GM21390 (cell line): ENCODE measurements around the gene DONSON.

Source experiments
- ATAC-seq: cut with Tn5 transposase; IDR thresholded peaks from one replicate; pipeline ENCODE4 v1.9.1; 2021; ENCODE audit not compliant: unreplicated experiment

The DONSON gene

DNA sequence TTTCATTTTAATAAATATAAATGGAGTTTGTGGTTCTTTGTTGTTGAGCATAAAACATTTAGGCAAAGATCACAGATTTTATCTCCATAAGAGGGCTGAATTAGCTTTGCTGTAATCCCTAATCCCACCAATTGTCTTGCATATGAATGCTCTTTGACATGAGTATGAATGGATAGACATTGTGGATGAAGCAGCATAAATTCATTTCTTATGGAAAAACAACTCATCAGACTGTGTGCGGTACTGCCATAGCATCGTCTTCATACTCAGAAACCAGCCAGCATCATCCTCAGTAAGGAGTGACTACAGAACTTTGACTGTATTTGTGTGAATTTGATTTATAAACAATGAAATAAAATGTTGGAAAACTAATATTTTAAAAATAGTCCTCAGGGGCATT, 26.1 kb downstream of the DONSON start:
- ATAC-seq = no peak

DNA sequence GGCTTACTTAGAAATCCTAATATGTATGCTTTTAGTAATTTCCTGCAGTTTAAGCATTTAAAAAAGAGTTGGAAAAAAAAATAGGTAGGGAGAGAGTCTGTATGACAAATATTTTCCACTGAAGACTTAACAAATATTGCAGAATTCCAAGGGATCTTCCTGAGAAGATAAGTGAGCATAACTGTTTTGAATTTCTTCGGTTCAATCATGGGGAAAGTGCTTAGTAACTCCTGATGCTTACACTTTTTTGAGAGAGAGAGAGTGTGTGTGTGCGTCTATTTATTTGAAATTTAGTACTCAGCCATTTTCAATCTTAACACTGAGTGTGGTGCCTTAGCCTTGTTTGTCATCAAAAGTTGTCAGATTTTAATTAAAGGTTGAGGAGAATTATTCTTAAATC, 27.1 kb downstream of the DONSON start:
- ATAC-seq = no peak

DNA sequence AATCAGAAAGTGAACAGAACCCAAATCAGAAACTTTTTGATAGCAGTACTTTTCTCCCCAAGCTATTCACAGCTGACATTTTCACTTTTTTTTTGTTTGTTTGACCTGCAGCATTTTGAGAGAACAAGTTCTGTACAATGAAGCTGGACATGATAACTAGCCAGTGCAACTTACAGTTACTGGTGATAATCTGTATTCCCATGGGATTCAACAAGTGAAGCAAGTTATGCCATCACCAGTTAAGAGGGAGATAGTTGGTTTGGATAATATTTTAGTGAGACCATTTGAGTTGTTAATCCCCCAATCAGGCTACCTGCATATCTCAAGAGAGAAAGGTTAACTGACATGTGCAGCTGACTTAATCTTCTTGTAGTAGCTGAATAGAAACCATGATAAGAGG, 27.5 kb downstream of the DONSON start:
- ATAC-seq = no peak

DNA sequence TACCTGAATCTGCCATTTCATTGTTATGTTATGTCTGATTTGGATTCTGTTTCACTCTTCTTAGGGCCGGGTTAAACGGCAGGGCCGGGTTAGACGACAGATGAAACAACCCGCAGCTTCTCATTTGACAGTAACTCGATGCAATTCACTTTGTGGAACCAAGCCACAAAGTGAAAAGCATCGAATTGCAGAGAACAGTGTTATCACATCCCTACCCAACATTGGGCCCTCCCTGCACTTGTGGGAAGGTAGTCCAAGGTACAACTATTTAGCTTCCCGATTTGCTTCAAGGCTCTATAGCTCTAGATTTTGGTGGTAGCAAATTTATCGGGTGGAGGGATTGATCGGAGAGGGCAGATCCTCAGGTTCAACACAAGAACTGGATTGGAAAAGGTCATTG, 28.7 kb downstream of the DONSON start:
- ATAC-seq = no peak

DNA sequence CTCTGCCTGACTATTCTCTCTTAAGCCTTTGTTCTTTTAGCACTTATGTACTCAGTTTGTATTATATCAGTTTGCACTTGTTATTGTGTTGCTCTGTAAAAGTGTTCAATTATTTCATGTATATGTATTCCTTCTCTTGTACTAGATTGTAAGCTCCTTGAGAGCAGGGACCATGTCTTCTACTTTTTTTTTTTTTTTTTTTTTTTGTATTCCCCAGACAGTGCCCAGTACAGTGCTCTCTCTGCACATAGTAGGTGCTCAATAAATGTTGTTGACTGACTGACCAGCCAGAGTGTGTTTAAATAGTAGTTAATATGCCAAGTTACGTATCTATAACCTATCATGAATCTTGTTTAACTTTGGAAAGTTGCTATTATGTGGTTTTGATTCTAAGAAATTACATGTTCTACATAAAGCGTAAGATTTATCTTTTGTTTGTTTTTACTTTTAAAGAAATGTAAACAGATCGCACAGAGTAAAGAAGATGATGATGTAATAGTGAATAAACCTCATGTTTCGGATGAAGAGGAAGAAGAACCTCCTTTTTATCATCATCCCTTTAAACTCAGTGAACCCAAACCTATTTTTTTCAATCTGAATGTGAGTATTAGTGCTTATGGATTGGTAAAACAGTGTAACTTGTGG, 29.6 kb downstream of the DONSON start:
- no peak for ATAC-seq

DNA sequence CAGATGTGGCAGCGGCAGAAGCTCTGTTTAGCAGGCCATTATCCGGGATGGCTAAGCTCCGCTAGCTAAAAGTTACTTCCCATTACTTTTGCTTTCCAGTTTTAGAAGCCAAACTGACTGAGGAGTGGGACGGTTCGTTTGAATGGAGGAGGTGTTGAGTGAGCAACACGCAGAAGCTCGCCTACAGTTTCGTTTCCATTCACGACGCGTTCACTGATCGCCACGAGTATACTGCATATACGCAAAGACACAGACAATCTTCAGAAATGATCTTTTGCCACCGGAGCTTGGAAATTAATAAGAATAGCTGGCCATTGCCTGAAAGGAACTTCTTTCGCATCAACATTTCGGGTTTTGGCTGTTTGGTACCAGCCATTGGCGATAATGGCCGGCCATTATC, 31.0 kb downstream of the DONSON start:
- no peak for ATAC-seq

DNA sequence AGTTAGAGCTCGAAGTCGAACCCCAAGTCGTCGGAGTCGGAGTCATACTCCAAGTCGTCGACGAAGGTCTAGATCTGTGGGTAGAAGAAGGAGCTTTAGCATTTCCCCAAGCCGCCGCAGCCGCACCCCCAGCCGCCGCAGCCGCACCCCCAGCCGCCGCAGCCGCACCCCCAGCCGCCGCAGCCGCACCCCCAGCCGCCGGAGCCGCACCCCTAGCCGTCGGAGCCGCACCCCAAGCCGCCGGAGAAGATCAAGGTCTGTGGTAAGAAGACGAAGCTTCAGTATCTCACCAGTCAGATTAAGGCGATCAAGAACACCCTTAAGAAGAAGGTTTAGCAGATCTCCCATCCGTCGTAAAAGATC, 33.5 kb downstream of the DONSON start:
- ATAC-seq = no peak

DNA sequence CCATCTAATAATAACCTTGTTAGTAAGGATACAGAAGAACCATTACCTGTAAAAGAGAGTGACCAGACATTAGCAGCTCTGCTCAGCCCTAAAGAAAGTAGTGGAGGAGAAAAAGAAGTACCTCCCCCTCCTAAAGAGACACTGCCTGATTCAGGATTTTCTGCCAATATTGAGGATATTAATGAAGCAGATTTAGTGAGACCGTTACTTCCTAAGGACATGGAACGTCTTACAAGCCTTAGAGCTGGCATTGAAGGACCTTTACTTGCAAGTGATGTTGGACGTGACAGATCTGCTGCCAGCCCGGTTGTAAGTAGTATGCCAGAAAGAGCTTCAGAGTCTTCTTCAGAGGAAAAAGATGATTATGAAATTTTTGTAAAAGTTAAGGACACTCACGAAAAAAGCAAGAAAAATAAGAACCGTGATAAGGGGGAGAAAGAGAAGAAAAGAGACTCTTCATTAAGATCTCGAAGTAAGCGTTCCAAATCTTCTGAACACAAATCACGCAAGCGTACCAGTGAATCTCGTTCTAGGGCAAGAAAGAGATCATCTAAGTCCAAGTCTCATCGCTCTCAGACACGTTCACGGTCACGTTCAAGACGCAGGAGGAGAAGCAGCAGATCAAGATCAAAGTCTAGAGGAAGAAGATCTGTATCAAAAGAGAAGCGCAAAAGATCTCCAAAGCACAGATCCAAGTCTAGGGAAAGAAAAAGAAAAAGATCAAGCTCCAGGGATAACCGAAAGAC, 34.1 kb downstream of the DONSON start:
- ATAC-seq = no peak

DNA sequence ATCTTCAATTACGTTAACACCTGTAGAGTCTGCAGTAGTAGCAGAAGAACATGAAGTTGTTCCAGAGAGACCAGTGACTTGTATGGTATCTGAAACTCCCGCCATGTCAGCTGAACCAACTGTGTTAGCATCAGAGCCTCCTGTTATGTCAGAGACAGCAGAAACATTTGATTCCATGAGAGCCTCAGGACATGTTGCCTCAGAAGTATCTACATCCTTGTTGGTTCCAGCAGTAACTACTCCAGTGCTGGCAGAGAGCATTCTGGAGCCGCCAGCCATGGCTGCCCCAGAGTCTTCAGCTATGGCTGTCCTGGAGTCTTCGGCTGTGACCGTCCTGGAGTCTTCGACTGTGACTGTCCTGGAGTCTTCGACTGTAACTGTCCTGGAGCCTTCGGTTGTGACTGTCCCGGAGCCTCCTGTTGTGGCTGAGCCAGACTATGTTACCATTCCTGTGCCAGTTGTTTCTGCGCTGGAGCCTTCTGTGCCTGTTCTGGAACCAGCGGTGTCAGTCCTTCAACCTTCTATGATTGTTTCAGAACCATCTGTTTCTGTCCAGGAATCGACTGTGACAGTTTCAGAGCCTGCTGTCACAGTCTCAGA, 35.4 kb downstream of the DONSON start:
- no peak for ATAC-seq

DNA sequence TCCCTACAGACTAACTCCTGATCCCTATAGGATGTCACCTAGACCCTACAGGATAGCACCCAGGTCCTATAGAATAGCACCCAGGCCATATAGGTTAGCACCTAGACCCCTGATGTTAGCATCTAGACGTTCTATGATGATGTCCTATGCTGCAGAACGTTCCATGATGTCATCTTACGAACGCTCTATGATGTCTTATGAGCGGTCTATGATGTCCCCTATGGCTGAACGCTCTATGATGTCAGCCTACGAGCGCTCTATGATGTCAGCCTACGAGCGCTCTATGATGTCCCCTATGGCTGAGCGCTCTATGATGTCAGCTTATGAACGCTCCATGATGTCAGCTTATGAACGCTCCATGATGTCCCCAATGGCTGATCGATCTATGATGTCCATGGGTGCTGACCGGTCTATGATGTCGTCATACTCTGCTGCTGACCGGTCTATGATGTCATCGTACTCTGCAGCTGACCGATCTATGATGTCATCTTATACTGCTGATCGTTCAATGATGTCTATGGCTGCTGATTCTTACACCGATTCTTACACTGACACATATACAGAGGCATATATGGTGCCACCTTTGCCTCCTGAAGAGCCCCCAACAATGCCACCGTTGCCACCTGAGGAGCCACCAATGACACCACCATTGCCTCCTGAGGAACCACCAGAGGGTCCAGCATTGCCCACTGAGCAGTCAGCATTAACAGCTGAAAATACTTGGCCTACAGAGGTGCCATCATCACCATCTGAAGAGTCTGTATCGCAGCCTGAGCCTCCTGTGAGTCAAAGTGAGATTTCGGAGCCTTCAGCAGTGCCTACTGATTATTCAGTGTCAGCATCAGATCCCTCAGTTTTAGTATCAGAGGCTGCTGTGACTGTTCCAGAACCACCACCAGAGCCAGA, 36.1 kb downstream of the DONSON start:
- ATAC-seq = no peak

DNA sequence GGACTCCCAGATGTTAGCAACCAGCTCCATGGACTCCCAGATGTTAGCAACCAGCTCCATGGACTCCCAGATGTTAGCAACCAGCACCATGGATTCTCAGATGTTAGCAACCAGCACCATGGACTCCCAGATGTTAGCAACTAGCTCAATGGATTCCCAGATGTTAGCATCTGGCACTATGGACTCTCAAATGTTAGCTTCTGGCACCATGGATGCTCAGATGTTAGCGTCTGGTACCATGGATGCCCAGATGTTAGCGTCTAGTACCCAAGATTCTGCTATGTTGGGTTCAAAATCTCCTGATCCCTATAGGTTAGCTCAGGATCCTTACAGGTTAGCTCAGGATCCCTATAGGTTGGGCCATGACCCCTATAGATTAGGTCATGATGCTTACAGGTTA, 36.8 kb downstream of the DONSON start:
- no peak for ATAC-seq

DNA sequence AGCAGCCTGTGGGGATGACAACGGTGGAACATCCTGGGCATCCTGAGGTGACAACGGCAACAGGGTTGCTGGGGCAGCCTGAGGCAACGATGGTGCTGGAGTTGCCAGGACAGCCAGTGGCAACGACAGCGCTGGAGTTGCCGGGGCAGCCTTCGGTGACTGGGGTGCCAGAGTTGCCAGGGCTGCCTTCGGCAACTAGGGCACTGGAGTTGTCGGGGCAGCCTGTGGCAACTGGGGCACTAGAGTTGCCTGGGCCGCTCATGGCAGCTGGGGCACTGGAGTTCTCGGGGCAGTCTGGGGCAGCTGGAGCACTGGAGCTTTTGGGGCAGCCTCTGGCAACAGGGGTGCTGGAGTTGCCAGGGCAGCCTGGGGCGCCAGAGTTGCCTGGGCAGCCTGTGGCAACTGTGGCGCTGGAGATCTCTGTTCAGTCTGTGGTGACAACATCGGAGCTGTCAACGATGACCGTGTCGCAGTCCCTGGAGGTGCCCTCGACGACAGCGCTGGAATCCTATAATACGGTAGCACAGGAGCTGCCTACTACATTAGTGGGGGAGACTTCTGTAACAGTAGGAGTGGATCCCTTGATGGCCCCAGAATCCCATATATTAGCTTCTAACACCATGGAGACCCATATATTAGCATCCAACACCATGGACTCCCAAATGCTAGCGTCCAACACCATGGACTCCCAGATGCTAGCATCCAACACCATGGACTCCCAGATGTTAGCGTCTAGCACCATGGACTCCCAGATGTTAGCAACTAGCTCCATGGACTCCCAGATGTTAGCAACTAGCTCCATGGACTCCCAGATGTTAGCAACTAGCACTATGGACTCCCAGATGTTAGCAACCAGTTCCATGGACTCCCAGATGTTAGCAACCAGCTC, 37.5 kb downstream of the DONSON start:
- ATAC-seq = no peak

DNA sequence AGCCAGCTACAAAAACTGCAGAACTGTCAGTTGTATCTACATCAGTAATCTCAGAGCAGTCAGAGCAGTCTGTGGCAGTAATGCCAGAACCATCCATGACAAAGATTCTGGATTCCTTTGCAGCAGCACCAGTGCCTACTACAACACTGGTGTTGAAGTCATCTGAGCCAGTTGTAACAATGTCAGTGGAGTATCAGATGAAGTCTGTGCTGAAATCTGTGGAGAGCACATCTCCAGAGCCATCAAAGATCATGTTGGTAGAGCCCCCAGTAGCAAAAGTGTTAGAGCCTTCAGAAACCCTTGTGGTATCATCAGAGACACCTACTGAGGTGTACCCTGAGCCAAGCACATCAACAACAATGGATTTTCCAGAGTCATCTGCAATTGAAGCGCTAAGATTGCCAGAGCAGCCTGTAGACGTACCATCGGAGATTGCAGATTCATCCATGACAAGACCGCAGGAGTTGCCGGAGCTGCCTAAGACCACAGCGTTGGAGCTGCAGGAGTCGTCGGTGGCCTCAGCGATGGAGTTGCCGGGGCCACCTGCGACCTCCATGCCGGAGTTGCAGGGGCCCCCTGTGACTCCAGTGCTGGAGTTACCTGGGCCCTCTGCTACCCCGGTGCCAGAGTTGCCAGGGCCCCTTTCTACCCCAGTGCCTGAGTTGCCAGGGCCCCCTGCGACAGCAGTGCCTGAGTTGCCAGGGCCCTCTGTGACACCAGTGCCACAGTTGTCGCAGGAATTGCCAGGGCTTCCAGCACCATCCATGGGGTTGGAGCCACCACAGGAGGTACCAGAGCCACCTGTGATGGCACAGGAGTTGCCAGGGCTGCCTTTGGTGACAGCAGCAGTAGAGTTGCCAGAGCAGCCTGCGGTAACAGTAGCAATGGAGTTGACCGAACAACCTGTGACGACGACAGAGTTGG, 38.4 kb downstream of the DONSON start:
- ATAC-seq = no peak

DNA sequence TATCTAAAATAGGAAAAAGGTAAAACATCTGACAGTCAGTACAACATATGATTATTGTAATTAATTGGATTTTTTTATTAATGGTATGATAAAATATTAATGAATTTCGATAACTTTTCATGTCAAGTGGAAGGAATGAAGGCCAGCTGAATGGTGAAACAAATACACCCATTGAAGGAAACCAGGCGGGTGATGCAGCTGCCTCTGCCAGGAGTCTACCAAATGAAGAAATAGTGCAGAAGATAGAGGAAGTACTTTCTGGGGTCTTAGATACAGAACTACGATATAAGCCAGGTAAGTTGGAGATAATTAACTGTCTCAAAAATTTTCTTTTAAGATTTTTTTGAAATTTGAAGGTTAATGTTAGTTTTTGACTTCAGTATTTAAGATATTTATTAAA, 42.4 kb downstream of the DONSON start:
- ATAC-seq = no peak

DNA sequence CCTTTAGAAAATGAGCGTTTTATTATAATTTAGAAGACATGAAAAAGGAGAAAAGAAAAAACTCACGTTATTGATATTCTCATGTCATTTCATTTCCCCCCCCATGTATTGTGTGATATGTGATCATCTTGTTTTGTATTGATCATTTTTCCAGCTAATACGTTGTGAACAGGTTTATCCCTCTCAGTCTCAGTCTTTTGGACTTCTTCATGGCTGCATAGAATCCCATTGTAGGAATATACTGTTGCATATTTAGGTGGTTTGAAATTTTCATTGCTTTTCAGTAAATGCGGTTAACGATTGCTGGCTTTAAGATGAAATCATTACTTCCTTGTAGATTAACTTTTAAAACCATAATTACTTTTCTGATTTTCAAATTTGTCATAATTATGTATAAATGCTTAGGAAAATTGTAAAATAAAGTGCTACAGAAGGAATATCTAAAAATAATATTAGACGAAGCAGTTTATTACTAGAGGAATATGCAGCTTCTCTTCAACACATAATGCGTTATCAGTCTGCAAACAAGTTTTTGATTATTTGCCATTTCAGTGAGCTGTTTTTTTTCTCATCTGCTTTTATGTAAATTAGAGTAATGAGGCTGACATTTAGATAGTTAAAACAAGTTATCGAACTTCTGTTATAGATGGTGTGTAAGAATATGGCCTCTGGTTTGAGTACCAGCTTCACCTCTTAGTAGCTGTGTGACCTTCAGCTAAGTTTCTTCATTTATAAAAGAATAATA, 43.9 kb downstream of the DONSON start:
- ATAC-seq = no peak

DNA sequence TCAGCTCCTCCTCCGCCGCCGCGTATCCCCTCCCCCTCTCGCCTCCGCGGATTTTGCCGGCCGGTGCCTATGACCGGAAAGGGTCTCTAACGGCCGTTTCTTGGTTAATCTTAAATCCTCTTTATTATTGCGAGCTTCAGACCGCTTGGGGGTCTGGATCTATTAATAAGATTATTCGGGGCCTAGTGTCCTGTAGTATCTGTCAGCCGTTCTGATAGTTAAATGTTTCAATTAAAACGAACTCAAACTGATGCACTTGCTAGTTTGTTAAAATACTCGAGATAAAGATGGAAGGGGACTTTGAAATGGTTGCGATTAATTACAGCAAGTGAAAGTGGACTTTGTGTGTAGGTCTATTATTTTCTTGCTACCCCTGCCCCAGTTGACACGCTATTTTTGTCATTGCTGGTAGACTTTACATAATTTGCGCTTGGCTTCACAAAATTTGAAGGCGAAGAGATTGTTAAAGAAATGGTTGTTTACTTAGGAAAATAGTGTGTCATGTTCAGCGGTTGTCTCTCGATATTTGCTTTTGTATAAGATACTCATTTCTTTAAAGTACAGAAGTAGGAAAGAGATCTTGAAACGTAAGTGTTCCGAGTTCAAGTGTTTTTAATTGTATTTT, 44.9 kb downstream of the DONSON start:
- no peak for ATAC-seq

DNA sequence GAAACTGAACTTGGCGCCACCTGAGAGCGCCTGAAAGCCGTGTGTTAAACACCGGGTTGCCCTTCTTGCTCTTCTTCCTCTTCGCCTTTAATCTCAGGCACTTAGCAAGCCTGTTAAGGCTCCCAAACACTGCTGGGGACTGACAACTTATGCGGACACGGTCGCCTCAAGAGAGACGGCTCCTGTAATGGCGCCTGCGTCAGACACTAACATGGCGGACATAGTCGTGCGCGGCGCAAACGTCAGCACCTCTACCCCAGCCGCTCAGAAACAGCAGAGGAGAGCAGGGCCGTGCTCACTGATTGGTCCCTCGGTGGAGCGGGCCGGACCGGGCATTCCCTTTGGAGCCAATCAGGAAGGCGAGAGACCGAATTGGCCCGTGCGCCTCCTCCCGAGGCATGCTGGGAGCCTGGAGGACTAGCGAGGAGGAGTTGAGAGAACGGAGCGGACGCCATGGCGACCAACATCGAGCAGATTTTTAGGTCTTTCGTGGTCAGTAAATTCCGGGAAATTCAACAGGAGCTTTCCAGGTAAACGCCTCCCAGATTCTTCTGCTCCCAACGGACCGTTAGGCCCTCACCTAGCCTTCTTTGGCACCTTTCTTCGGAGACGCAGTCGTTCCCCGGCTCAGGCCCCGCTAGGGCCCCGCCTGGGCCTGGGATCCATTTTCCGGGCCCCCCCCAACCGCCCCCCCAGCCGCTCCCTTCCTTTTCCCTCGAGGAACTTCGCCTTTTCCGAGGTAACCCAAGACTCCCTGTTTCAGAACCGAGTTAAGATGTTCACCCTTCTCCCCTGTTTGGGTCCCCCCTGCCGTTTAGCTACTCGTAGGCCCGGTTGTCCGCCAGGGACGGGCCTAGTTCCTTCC, 45.6 kb downstream of the DONSON start, which contains the start of gene SON:
Gene SON (plus strand): TSS at position 399 of the 865 bp plus-strand sequence. CDS start 55 bp downstream, at position 454.
- ATAC-seq = peak; percentile 93
